Measurements from ENCODE around the gene LRRC75A.

- no peak for TF ChIP-seq POLR2A (IDR thresholded peaks at IDR 0.05; ENCODE audit: low read length)
- TF ChIP-seq GATA1 (IDR thresholded peaks at IDR 0.05; ENCODE audit: low read depth, low read length): no peak
These were observed 74.6 kb downstream of the LRRC75A start for GRCh38 chr17:16417399-16417798.

Data from erythroblast (primary cell).